NB4 (cell line): ENCODE data around the gene SLC8A2.

Experiments
- CTCF ChIP-seq: IDR thresholded peaks from one replicate; pipeline ENCODE4 v1.5.1; 2012; ENCODE audit warnings: low read depth, low read length
- MYC ChIP-seq: IDR thresholded peaks from 2 replicates; pipeline ENCODE4 v1.6.1; 2011; ENCODE audit warnings: low read depth, low read length
- POLR2A ChIP-seq: IDR thresholded peaks from 2 replicates; pipeline ENCODE4 v1.6.1; 2011; ENCODE audit warnings: mild to moderate bottlenecking; ENCODE audit not compliant: insufficient read length; ENCODE audit errors: extremely low read depth

- TF ChIP-seq POLR2A, result no peak
- TF ChIP-seq CTCF, result no peak
- TF ChIP-seq MYC, result no peak
These were observed 32.9 kb downstream of the SLC8A2 start for GRCh38 chr19:47438793-47439220.
